Ascending aorta (tissue), 2 donors: ENCODE results near the gene SOAT2. TPM values are rescaled to one million over a fixed set of nuclear protein-coding genes. Genes with fewer than 3 reads are reported as not detected.
A peak's percentile ranks its signal among the peaks of the same experiment; 100 is the strongest.

Experiments
- DNase-seq, 2 donors: peaks; one replicate each; pipeline ENCODE4 v3.0.0-alpha.2; 2019; ENCODE audit warnings: low spot score in 2 of 2
- H3K27ac ChIP-seq, 2 donors: fragments of 200-600 bp; sonication (generic); one replicate each; pipeline ENCODE4 v1.5.1; 2016 to 2017; ENCODE audit warnings: mild to moderate bottlenecking in 1 of 2
- H3K27me3 ChIP-seq: fragments of 200-600 bp; sonication (generic); one replicate; pipeline ENCODE4 v1.5.1; 2017
- H3K36me3 ChIP-seq, 2 donors: fragments of 200-600 bp; sonication (generic); one replicate each; pipeline ENCODE4 v1.5.1; 2016
- H3K4me1 ChIP-seq, 2 donors: fragments of 200-600 bp; sonication (generic); one replicate each; pipeline ENCODE4 v1.5.1; 2016 to 2017; ENCODE audit warnings: mild to moderate bottlenecking in 1 of 2
- H3K4me3 ChIP-seq, 2 donors: fragments of 200-600 bp; sonication (generic); one replicate each; pipeline ENCODE4 v1.5.1; 2016 to 2017; ENCODE audit warnings: mild to moderate bottlenecking in 1 of 2
- H3K9me3 ChIP-seq, 2 donors: fragments of 200-600 bp; sonication (generic); one replicate each; pipeline ENCODE4 v1.5.1; 2016
- intact Hi-C: fragments of 100-400 bp; cut with DNase I; formaldehyde crosslinking; loops from one replicate; pipeline ENCODE4 v1.15.1; 2023
- total RNA-seq: library from RNA; depleted of rRNA; stranded (reverse); fragments of >200 nt; gene quantifications from one replicate; pipeline ENCODE4 v1.1.0, GENCODE V29; 2016
- TF ChIP-seq, protein P1 (sequence below), 3 experiments: fragments of 200-600 bp in 2 of 3; fragments of 450-650 bp in 1 of 3; sonication (generic) in 2 of 3; IDR thresholded peaks; one replicate each; pipeline ENCODE4 v1.5.1; 2016 to 2019; ENCODE audit warnings: antibody characterized with exemption in 3 of 3, mild to moderate bottlenecking in 1 of 3, moderate library complexity in 1 of 3

Gene SOAT2
- total RNA-seq, 1 donor from 2014 or later = not detected

DNA sequence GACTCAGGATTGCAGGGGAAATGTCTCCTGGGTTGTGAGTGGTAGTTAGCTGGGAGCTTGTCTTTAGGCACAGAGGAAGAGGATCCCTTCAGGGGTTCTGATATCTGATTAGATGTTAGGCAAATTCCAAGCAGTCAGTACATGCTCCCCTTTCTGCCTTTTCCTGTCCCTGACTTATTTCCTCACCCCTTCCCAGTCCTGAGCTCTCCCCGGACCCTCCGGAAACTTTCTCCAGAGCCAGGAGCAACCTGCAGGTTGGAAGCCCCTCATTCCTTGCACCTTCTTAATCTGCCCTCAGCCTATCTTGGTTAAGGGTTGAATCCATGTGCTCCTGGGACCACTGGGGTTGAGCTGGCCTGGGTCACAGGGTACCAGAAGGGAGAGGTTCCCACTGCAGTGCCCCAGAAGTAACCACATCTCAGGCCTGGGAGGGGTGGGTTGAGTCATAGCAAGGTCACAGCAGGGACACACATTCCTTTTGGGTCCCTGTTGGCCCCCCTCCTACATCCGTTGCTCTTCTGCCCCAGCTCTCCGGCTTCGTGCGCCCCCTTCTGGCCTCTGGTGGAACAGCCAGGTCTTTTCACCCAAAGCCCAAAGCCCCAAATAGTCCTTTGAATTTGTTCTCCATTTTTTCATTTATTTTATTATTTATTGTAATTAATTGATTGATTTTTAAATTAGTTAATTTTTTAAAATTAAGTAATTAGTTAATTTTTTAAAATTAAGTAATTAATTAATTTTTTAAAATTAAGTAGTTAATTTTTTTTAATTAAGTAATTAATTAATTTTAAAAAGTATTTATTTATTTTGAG lies 4.0 kb upstream of the SOAT2 start:
- Histone ChIP-seq H3K4me3 (peak overlapping the region; percentile 85 to 86), H3K36me3 (peaks cover 21 to 27% of the 10 kb centered on the region in 2 donors), H3K27ac (peak overlapping the region; percentile 97), H3K4me1 (peaks cover 0 to 22% of the 10 kb centered on the region in 2 donors), H3K9me3 (no peaks in the 10 kb centered on the region), H3K27me3 (no peaks in the 10 kb centered on the region)
- TF ChIP-seq, protein P1, sequence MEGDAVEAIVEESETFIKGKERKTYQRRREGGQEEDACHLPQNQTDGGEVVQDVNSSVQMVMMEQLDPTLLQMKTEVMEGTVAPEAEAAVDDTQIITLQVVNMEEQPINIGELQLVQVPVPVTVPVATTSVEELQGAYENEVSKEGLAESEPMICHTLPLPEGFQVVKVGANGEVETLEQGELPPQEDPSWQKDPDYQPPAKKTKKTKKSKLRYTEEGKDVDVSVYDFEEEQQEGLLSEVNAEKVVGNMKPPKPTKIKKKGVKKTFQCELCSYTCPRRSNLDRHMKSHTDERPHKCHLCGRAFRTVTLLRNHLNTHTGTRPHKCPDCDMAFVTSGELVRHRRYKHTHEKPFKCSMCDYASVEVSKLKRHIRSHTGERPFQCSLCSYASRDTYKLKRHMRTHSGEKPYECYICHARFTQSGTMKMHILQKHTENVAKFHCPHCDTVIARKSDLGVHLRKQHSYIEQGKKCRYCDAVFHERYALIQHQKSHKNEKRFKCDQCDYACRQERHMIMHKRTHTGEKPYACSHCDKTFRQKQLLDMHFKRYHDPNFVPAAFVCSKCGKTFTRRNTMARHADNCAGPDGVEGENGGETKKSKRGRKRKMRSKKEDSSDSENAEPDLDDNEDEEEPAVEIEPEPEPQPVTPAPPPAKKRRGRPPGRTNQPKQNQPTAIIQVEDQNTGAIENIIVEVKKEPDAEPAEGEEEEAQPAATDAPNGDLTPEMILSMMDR (IDR thresholded peaks at IDR 0.05) = peak; percentile 94 to 98 (median 96)
- DNase-seq = peak; percentile 80 to 97
- intact Hi-C loops = loop anchor here (1.0 to 5.0 kb wide), 4 partner anchors 33 to 82 kb away; partner anchors contain the start of genes CSAD and ZNF740

DNA sequence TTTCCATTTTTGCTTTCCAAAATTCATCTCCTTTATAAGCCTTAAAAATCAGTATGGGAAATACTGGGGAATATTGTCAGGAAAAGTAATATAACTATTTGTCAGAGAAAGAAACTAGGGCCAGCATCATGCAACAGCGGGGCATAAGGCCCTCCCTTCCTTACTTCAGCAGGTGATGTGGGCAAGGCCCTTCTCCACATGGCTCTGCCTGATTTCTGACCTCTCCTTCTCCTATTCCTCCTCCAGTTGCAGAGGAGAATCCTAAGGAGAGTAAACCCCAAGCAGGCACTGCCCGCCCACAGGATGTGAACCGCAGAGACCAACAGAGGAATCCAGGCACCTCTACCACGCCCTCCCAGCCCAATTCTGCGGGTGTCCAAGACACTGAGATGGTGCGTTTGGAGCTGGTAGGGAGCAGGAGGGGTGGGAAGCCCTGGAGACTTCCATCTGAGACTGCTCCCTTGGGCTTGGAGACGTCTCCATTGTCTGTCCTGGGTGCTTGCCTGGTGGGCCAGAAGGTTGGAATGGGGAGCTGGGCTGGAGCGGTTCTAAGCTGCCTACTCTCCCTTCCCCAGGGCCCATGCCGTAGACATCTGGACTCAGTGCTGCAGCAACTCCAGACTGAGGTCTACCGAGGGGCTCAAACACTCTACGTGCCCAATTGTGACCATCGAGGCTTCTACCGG lies 2.7 kb upstream of the SOAT2 start:
- TF ChIP-seq, protein P1 (IDR thresholded peaks at IDR 0.05) = no peak
- H3K27me3 ChIP-seq = no peaks in the 10 kb centered on the region
- H3K4me1 ChIP-seq = peaks cover 0 to 21% of the 10 kb centered on the region in 2 donors
- DNase-seq = no peak
- H3K36me3 ChIP-seq = peaks cover 21 to 27% of the 10 kb centered on the region in 2 donors
- no peaks in the 10 kb centered on the region for H3K9me3 ChIP-seq
- H3K27ac ChIP-seq = peak overlapping the region; percentile 41 to 60
- peak overlapping the region in 1 of 2 donors; percentile 38 for H3K4me3 ChIP-seq
- intact Hi-C loops = no loop called here

DNA sequence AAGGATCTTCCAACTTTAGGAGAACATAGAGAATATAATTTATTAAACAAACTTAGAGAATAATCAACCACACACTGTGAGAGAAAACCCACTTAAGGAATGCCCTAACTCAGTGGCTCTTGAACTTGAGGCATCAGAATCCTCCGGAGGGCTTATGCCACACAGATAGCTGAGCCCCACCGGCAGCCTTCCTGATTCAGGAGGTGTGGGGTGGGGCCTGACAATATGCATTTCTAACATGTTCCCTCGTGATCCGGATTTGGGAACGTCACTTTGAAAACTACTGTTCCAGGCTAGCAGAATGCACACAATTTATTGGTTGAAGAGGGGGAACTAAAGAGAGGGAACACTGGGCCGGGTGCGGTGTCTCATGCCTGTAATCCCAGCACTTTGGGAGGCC lies 2.0 kb upstream of the SOAT2 start:
- Histone ChIP-seq H3K27me3 (no peaks in the 10 kb centered on the region), H3K27ac (peak overlapping the region in 1 of 2 donors; percentile 5), H3K4me1 (peaks cover 0 to 17% of the 10 kb centered on the region in 2 donors), H3K4me3 (no peak overlapping the region), H3K9me3 (no peaks in the 10 kb centered on the region), H3K36me3 (peaks cover 21 to 27% of the 10 kb centered on the region in 2 donors)
- DNase-seq = no peak
- TF ChIP-seq, protein P1 (IDR thresholded peaks at IDR 0.05) = no peak
- intact Hi-C loops = no loop called here

DNA sequence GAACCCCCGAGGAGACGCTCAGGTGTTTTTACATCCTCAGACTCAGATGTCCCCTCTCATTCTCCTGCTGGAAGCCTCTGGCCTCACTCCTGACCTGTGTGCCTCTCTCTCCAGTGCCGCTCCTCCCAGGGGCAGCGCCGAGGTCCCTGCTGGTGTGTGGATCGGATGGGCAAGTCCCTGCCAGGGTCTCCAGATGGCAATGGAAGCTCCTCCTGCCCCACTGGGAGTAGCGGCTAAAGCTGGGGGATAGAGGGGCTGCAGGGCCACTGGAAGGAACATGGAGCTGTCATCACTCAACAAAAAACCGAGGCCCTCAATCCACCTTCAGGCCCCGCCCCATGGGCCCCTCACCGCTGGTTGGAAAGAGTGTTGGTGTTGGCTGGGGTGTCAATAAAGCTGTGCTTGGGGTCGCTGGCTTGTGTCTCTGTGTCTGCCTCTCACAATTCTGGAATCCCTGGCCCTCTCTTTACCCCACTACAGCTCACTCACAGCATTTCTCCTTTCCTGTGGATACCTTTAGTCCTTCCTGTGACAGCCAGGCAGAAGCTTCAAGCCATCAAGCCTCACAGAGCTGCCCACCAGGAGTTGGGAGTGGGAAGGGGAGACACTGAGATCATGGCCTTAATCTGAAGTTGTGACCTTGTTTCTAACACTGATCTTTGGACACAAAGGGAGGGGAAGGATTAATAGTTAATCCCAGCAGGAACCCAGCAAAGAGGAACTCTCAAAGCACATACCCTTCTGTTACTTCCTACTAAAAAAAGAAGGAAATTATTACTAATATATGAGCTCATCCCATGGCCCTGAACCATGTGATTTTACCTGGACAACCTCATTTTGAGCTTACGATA lies 1.1 kb upstream of the SOAT2 start:
- DNase-seq = no peak
- Histone ChIP-seq H3K4me3 (no peak overlapping the region), H3K27ac (peak overlapping the region; percentile 22 to 48), H3K27me3 (no peaks in the 10 kb centered on the region), H3K36me3 (peaks cover 21 to 27% of the 10 kb centered on the region in 2 donors), H3K9me3 (no peaks in the 10 kb centered on the region), H3K4me1 (peaks cover 0 to 25% of the 10 kb centered on the region in 2 donors)
- intact Hi-C loops = no loop called here
- TF ChIP-seq, protein P1 (IDR thresholded peaks at IDR 0.05) = no peak

DNA sequence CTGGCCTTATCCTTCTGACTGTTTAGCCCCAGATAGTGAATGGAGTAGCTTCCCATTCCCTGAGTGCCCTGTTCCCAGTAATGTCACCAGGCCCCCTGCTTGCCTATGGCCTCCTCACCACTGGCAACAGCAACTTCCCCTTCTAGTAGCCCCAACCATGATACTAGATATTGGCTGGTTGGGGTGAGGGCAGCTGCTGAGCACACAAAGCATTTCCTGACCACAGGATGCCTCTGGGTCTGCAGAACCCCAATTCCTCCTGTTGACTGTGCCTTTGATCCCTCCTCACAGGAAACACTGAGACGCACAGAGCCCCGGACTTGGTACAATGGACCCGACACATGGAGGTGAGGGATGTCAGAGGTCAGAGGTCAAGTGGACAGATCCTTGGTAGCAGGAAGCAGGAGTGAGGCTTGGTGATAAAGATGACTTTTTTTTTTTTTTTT lies 597 bp downstream of the SOAT2 start:
- H3K27me3 ChIP-seq = no peaks in the 10 kb centered on the region
- peak overlapping the region; percentile 36 to 48 for H3K27ac ChIP-seq
- no peak for DNase-seq
- no peak overlapping the region for H3K4me3 ChIP-seq
- no peaks in the 10 kb centered on the region for H3K9me3 ChIP-seq
- intact Hi-C loops = no loop called here
- H3K4me1 ChIP-seq = peaks cover 0 to 35% of the 10 kb centered on the region in 2 donors
- peaks cover 21 to 27% of the 10 kb centered on the region in 2 donors for H3K36me3 ChIP-seq
- TF ChIP-seq, protein P1 (IDR thresholded peaks at IDR 0.05) = no peak
